ENCODE measurements around the gene PPFIA4.

Gene PPFIA4

GRCh38 chr1:203085528-203086406, 59.5 kb downstream of the PPFIA4 start, which contains the start of gene MYOG:
TSS of gene MYOG (minus strand) at chr1:203086012. CDS start at chr1:203085961, 51 bp downstream.
- no peak for DNase-seq

GRCh38 chr1:203086992-203087763, 60.9 kb downstream of the PPFIA4 start:
- DNase-seq, result no peak

GRCh38 chr1:203088441-203088840, 62.1 kb downstream of the PPFIA4 start:
- DNase-seq, result no peak

DNA sequence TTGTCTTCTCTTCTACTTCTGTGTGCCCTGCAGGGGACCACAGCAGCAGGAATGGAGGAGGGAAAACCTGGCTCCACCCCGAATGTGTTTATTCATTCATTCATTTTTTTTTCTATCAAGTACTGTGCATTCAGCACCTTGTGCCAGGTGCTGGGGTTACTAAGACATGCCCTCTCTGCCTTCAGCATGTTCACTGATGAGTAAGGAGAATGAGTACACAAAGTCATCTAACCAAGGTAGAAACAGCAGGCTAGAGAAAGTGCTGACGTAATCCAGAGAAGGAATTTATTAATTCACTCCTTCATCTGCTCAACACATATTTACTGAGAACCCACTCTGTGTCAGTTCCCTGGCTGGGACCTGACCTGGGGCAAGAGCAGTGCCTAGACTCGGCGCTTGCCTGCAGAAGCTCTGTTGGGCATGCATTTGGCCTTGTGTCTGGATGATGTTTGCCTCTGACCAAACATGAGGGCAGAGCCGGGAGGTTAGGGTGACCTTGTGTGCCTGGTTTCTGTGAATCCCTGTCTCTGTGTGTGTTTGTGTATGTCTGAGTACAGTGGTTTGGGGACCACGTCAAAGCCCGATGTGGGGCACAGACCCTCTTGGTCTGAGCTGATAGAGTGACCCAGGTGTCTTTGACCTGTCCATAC, 62.8 kb downstream of the PPFIA4 start:
- no peak for DNase-seq

GRCh38 chr1:203089651-203090045, 63.4 kb downstream of the PPFIA4 start:
- DNase-seq, result no peak

DNA sequence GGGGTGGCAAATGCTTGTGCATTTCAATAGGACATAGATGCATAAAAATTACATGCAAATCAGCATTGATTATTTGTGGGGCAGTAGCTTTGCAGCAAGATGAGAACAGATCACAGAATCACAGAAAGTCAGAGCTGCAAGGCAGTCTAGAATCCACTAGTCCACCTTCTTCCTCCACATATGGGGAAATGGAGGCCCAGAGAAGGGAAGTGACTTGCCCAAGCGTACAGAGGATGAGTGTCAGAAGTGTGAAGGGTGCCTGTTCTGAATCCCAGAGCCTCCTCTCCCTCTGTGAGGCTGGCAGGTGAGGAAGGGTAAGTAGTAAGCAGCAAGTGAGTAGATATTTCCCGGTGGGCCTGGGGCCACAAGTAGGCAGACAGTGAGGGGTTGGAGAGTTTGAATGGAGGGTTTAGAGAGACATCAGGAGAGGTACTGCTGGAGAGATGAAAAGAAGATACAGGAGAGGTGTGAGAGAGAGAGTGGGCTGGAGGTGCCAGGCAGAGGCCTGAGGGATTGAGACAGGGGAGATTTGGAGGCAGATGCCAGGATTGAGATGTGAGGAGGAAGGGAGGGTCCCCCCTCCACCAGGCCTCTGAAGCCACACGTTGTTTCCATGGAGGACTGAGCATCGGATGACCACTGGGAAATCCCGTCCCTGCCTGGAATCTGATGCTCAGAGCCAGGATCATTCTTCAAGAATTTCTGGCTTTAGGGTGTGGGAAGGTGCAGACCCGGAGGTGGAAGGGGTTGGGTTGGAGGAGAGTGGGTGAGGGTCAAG, 64.3 kb downstream of the PPFIA4 start:
- no peak for DNase-seq

DNA sequence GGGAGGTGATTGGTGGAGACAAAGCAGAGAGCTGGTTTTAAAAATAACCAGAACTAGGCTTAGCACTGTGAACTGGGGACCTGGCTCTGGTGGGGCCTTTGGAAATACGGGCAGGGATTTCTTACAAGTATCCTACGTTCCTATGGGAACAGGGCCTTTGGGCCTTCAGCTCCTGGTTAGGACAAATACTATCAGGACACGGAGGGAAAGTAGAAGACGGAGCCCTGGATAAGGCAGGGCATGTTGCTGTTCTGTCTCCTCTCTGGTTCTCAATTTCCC, 64.8 kb downstream of the PPFIA4 start:
- DNase-seq, result no peak

DNA sequence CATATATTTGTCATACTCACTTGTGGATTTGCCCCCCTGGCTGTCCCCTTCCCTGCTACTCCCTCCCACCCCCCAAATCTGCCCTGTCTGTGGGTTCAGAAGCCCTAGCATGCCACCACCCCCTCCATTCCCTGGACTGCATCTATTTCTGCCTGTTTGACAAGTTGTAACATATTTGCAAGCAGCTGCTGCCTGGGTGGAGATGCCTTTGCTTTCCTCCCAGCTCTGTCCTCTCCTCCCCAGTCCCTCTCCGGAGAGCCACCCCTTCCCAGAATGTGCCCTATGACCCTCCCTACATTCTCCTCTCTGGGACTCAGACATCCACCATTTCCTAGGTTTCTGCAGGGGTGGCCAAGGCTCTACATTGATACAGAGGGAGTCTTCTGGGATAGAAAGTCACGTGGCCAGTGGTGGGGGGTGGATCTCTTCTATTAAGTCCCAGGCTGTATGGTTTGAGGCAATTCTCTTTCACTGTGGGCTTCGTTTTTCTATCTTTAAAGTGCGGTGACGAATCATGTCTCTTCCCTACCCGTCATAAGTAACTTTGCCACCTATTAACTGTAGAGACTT, 65.6 kb downstream of the PPFIA4 start:
- no peak for DNase-seq

DNA sequence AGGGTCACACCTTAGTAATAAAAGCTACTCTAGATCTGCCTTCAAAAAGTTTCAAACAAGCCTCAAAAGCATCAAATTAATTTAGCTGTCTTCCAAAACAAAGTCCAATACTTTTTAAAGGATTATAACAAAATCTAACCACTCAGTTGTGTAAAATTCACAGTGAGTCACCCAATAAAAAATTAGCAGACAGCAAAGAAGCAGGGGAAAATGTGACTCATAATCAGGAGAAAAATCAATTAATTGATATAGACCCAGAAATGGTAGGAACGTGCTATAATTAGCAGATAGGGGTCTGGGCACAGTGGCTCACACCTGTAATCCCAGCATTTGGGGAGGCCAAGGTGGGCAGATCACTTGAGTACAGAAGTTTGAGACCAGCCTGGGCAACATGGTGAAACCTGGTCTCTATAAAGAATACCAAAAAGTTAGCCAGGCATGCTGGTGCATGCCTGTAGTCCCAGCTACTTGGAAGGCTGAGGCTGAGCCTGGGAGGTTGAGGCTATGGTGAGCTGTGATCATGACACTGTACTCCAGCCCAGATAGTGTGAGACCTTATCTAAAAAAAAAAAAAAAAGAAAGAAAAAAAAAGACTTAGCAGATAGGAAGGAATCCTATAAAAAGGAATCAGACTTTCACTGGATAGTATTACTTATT, 67.6 kb downstream of the PPFIA4 start:
- DNase-seq, result no peak

- DNase-seq, result no peak
These were observed 68.9 kb downstream of the PPFIA4 start for GRCh38 chr1:203095061-203095690.

DNA sequence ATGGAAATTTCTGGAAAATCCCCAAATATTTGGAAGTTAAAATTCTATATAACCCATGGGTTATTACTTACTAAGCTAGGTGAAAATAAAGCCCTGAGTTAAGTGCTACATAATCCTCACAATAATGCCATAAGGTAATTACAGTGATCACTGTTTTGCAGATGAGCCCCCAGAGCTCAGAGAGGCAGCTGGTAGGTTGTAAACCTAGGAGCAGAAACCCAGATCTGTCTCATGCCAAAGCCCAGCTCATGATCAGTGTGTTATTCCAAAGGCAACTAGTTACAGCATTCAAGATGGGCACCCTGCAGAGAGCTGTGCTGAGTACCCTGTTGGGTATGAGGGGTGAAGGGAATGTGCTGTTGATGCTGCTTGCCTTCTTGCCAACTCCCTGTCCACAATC, 70.3 kb downstream of the PPFIA4 start:
- no peak for DNase-seq

DNA sequence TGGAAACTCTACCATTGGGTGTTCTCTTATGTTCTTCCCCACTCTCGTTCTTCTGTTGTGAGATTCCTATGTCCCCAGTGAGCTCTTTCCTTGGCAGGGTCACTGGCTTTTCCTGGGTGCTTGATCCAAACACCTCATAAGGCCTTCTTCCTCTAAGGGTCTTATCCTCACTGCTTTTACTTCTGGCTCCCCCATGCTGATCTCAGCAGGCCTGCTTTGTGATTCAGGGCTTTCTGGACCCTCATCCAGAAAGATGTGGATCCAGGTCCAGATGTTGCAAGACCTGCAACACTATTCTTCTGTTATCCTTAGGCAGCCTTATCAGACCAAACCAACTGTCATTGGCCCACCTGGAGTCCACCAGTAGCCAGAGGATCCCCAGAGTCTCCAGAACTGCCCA, 70.7 kb downstream of the PPFIA4 start:
- no peak for DNase-seq

GRCh38 chr1:203098445-203098844, 72.2 kb downstream of the PPFIA4 start:
- DNase-seq, result no peak

- DNase-seq, result no peak
These were observed 72.7 kb downstream of the PPFIA4 start for GRCh38 chr1:203098914-203099520.

DNA sequence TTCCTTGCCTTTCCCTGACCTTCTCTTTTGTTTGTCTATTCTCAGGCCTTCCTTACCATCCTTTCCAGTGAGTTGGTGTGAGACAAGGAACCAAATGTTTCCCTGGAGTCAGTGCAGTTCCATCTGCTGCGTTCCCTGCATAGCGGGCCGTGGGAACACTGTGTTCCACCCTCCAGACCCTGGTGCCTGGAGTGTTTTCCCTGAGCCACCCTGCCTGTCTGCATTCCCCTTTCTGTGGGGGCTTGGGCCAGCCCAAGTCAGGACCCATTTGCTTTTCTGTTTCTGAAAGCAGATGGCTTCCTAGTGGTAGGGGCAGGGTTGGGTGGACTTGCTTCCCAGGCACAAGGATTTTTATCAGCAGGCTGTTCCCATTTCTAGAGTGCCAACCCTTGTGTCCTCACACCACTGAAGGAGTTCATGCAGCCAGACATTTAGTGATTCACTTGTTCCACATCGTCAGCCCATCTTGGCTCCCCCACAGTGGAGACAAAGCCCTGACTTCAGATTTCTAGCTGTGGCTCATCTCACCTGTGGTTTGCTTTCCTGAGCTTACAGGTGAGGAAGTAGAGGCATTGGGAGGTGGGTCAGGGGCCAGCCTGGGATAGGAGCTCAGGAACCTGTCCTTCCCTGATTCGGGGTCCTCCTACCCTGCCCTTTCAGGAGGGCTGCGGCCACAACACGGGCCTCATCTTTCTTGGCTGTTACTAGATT, 73.7 kb downstream of the PPFIA4 start:
- DNase-seq, result no peak

- DNase-seq, result no peak
These were observed 74.2 kb downstream of the PPFIA4 start for GRCh38 chr1:203100516-203100869.

- DNase-seq, result no peak
These were observed 75.7 kb downstream of the PPFIA4 start for GRCh38 chr1:203101813-203102634.

- no peak for DNase-seq
These were observed 76.9 kb downstream of the PPFIA4 start for GRCh38 chr1:203103216-203103615.

- no peak for DNase-seq
These were observed 77.7 kb downstream of the PPFIA4 start for GRCh38 chr1:203103829-203104495.
